Neural progenitor cell (in vitro differentiated cells): ENCODE measurements around the gene SDS.

Source experiments
- EZH2 ChIP-seq: fragments of 200-600 bp; sonication (generic); IDR thresholded peaks from 2 replicates; pipeline ENCODE4 v1.6.1; 2017; ENCODE audit warnings: antibody characterized with exemption, mild to moderate bottlenecking, moderate library complexity
- EZH2phosphoT487 ChIP-seq: fragments of 200-600 bp; sonication (generic); IDR thresholded peaks from 2 replicates; pipeline ENCODE4 v1.6.1; 2017; ENCODE audit warnings: antibody characterized with exemption
- TF ChIP-seq, protein P1 (sequence below): fragments of 200-600 bp; sonication (generic); IDR thresholded peaks from 2 replicates; pipeline ENCODE4 v1.5.1; 2017; ENCODE audit warnings: antibody characterized with exemption, mild to moderate bottlenecking

DNA sequence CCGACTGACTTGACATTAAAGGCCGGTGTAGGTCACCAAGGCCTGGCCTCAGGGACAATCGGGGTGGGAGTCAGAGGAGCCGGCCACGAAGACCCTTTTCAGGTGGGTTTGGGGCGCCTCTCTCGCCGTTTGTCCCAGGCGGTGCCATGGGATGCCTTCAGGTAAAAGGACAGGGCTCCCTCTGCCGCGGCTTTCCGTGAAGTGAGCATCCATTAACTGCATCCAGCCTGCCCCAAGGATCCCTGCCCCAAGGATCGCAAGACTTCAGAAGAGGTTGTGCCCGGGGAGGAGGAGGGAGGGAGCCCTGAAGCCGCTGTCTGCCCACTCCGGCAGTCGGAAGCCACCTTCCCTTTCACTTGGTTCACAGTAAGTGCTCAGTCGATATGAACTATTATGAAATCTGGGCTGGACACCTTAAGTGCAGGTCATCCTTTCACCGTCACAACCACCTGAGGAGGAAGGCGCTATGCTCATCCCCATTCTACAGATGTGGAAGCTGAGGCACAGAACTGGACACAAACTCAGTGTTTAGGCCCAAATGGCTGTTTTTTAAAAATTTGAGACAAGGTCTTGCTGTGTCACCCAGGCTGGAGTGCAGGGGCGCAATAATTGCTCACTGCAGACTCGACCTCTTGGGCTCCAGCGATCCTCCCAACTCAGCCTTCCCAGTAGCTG is 964 bp downstream of the SDS start:
- TF ChIP-seq, protein P1, sequence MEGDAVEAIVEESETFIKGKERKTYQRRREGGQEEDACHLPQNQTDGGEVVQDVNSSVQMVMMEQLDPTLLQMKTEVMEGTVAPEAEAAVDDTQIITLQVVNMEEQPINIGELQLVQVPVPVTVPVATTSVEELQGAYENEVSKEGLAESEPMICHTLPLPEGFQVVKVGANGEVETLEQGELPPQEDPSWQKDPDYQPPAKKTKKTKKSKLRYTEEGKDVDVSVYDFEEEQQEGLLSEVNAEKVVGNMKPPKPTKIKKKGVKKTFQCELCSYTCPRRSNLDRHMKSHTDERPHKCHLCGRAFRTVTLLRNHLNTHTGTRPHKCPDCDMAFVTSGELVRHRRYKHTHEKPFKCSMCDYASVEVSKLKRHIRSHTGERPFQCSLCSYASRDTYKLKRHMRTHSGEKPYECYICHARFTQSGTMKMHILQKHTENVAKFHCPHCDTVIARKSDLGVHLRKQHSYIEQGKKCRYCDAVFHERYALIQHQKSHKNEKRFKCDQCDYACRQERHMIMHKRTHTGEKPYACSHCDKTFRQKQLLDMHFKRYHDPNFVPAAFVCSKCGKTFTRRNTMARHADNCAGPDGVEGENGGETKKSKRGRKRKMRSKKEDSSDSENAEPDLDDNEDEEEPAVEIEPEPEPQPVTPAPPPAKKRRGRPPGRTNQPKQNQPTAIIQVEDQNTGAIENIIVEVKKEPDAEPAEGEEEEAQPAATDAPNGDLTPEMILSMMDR, result no peak
- TF ChIP-seq EZH2, result no peak
- no peak for TF ChIP-seq EZH2phosphoT487
